ENCODE measurements around the gene IPO9.

GRCh38 chr1:201921952-201922558, 93.1 kb downstream of the IPO9 start:
- TF ChIP-seq, protein P1, sequence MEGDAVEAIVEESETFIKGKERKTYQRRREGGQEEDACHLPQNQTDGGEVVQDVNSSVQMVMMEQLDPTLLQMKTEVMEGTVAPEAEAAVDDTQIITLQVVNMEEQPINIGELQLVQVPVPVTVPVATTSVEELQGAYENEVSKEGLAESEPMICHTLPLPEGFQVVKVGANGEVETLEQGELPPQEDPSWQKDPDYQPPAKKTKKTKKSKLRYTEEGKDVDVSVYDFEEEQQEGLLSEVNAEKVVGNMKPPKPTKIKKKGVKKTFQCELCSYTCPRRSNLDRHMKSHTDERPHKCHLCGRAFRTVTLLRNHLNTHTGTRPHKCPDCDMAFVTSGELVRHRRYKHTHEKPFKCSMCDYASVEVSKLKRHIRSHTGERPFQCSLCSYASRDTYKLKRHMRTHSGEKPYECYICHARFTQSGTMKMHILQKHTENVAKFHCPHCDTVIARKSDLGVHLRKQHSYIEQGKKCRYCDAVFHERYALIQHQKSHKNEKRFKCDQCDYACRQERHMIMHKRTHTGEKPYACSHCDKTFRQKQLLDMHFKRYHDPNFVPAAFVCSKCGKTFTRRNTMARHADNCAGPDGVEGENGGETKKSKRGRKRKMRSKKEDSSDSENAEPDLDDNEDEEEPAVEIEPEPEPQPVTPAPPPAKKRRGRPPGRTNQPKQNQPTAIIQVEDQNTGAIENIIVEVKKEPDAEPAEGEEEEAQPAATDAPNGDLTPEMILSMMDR (IDR thresholded peaks at IDR 0.05) = no peak
- TF ChIP-seq POLR2AphosphoS5 (IDR thresholded peaks at IDR 0.05) (no peak), POLR2A (IDR thresholded peaks at IDR 0.05) (no peak)

Measured in prostate gland (tissue), 2 donors.